GM21717 (cell line): Measurements from ENCODE around the gene ABCC4.

Experiments used
- ATAC-seq: cut with Tn5 transposase; IDR thresholded peaks from one replicate; pipeline ENCODE4 v1.9.1; 2021; ENCODE audit warnings: mild to moderate bottlenecking, moderate library complexity; ENCODE audit not compliant: unreplicated experiment

The ABCC4 gene, protein sequence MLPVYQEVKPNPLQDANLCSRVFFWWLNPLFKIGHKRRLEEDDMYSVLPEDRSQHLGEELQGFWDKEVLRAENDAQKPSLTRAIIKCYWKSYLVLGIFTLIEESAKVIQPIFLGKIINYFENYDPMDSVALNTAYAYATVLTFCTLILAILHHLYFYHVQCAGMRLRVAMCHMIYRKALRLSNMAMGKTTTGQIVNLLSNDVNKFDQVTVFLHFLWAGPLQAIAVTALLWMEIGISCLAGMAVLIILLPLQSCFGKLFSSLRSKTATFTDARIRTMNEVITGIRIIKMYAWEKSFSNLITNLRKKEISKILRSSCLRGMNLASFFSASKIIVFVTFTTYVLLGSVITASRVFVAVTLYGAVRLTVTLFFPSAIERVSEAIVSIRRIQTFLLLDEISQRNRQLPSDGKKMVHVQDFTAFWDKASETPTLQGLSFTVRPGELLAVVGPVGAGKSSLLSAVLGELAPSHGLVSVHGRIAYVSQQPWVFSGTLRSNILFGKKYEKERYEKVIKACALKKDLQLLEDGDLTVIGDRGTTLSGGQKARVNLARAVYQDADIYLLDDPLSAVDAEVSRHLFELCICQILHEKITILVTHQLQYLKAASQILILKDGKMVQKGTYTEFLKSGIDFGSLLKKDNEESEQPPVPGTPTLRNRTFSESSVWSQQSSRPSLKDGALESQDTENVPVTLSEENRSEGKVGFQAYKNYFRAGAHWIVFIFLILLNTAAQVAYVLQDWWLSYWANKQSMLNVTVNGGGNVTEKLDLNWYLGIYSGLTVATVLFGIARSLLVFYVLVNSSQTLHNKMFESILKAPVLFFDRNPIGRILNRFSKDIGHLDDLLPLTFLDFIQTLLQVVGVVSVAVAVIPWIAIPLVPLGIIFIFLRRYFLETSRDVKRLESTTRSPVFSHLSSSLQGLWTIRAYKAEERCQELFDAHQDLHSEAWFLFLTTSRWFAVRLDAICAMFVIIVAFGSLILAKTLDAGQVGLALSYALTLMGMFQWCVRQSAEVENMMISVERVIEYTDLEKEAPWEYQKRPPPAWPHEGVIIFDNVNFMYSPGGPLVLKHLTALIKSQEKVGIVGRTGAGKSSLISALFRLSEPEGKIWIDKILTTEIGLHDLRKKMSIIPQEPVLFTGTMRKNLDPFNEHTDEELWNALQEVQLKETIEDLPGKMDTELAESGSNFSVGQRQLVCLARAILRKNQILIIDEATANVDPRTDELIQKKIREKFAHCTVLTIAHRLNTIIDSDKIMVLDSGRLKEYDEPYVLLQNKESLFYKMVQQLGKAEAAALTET (N-terminal part only)

DNA sequence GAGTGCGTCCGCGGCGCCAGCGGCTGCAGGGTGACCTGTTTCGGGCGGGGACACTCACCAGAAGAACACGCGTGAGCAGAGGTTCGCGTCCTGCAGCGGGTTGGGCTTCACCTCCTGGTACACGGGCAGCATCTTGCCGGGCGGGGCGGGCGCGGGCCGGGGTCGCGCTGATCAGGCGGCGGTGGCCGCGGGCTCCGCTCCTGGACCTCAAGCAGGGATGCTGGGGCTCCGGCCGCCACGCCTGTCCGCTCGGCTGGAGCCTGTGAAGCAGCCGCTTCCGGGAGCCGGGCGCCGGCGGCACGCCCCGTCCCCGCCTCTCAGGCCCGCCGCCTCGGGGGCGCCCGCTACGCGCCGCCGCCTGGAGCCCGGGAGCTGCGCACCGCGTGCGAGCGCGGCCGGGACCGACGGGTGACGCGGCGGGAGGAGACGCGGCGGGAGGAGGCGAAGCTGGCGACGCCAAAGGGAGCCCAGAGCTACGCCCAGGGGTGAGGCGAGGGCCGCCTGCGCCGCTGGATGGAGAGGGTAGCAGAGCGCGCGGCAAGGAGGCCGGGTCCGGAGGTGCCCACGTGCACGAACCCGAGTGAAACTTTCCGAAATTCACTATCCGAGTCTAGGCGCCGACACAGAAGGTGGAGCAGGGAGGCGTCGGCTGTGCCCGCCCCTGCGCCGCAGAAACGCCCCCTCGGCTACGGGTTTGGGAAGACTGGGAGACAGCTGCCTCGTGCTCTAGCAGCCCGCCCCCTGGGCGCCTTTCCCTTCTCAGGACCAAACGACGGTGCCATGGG lies at the start of gene ABCC4:
Gene ABCC4 (minus strand): TSS at position 269 of the 785 bp plus-strand sequence. CDS start 137 bp downstream, at position 132.
- ATAC-seq = peak; percentile 89

DNA sequence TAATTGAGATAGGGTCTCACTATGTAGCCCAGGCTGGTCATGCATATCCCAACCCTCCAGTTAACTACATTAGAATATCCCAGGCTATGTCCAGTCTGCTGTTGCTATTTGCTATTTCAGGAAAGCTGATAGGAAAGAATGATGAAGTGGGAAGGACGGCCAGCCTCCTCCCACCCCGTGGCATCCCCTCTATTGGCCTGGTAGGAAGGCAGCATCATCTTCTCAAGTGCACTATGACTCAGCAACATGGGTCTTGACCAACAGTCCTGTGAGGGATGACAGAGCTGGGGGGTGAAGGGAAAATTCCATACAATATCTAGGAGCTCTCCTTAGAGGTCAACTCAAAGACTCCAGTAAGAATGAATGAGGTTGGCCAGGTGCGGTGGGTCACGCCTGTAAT lies 48.0 kb upstream of the ABCC4 start:
- ATAC-seq = no peak

DNA sequence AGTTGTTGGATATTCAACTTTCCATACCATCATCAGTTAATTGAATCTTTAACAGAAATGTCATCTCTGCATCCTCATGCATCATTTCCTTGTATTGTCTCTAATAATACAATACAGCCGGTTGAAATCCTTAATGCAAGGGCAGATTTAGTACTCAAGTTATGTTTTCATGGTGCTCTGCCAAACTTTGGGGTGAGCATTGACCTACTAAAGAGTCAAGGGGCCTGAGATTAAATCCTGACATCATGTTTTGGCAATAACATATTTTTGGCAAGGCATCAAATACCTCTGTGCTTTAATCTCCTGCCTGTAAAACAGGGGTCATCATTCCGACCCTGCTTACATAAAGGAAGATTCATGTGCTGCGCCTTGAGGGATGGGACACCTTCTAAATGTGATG lies 42.7 kb upstream of the ABCC4 start:
- no peak for ATAC-seq

DNA sequence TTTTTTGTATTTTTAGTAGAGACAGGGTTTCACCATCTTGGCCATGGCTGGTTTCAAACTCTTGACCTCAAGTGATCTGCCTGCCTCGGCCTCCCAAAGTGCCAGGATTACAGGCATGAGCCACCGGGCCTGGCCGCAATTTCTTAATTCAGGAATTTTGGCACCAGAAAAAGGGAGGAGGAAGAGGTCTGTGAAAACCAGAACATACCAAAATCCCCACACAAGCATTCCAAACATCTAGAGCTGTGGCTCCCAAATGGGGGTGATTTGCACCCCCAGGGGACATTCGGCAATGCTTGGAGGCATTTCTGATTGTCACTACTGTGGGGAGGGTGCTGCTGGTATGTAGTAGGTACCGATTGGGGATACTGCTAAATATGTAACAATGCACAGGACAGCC lies 40.2 kb upstream of the ABCC4 start:
- no peak for ATAC-seq

DNA sequence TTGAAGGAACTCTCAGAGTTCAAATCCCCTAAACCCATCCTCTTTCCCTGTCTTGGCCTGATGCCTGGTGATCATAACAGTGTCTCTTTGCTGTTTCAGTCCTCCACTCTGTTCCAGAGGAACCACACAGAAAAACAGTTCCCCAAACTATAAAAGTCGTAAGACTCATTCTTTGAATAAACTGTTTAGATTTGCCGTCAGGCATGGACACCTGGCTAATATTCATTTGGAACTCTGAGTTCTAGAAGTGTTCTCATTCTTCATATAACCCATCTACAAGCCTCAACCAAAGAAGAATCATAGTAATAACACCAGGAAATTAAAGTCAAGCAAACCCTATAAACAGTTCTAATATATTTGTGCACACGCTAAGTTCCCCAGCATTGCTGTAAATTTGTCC lies 37.7 kb upstream of the ABCC4 start:
- ATAC-seq = no peak

DNA sequence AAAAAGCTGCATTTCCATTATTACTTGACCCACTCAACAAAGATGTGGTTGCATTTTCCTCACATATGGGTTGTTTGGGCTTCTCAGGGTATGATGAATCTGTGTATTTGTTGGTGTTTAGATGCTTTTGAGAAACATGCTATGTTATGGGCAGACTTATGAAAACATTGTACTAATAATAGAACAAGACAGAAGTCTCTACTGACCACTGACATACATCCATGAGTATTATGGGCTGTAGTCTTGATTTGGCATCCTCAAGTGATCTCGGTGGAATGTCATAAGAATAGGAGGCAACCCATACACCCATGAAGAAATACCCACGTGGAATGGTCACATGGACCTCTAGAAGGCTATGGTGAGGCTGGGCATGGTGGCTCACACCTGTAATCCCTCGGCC lies 36.3 kb upstream of the ABCC4 start:
- no peak for ATAC-seq

DNA sequence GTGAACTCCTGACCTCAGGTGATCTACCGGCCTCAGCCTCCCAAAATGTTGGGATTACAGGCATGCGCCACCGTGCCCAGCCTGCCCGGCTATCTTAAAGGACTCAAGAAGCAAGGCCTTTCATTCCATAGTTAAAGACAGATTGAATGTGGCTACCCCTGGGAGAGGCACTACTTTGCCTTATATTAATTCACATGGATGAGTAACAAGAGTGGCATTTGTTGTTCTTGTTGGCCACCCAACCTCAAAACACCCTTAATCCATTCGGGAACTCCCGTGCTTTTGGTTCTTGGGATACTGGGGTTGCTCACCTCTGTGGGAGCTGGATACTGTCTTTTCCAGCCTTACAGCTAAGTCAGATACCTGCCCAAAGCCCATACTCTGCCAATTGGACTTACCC lies 34.4 kb upstream of the ABCC4 start:
- ATAC-seq = no peak

DNA sequence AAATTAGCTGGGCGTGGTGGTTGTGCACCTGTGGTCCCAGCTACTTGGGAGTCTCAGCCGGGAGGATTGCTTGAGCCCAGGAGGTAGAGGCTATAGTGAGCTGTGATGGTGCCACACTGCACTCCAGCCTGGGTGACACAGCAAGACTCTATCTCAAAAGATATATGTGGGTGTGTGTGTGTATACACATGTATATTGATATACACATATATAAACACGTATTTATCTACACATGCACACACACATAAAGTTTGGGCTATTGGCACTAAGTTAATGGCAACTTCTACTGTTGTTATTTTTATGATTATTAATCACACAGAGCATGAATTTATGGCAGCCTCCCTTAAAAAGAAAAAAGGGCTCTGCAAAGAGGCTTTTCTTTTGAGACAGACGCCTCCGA lies 27.1 kb upstream of the ABCC4 start:
- ATAC-seq = no peak

DNA sequence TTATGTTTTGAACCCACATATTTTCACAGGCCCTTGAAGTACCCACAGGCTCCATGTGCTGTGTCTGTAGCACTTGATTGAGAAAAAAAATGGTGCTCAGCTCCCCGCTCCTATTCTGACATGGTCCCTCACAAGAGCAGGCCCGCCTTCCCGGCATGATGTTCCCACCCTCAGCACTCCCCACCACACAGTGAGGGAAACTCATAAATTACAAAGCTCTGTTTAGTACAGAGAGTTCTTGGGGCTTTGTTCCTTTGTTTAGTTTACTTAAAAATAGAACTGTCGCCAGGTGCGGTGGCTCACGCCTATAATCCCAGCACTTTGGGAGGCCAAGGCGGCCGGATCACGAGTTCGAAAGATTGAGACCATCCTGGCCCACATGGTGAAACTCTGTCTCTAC lies 25.9 kb upstream of the ABCC4 start:
- no peak for ATAC-seq

DNA sequence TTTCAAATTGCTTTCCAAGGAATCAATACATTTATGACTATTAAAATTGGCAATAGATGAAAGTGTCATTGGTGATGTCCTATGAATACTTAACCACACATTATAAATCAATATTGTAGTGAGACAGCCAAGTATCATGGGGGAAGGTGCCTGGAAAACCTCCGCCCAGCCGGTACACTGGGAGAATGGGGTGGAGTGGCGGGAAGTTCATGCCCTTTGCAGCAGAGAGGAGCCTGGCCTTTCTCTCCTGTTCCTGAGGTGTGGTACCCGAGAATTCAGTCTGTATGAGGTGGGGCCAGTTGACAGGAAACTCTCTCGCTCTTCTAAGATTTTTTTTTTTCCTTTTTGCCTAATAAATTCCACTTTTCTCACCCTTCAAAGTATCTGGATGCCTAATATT lies 25.4 kb upstream of the ABCC4 start:
- ATAC-seq = no peak

DNA sequence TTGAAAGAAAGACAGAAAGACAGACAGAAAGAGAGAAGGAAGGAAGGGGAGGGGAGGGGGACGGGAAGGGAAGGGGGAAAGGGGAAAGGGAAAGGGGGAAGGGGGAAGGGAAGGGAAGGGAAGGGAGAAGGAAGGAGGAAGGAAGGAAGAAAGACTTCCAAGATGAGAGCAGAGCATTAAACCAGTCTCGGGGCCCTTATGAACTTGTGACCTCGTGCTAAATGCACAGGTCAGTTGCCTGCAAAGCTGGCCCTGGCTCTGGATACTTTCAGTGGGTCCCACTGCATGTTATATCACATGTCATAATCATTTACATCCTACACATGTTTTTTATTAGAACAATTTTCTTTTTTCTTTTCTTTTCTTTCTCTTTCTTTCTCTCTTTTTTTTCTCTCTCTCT lies 24.2 kb upstream of the ABCC4 start:
- ATAC-seq = no peak

DNA sequence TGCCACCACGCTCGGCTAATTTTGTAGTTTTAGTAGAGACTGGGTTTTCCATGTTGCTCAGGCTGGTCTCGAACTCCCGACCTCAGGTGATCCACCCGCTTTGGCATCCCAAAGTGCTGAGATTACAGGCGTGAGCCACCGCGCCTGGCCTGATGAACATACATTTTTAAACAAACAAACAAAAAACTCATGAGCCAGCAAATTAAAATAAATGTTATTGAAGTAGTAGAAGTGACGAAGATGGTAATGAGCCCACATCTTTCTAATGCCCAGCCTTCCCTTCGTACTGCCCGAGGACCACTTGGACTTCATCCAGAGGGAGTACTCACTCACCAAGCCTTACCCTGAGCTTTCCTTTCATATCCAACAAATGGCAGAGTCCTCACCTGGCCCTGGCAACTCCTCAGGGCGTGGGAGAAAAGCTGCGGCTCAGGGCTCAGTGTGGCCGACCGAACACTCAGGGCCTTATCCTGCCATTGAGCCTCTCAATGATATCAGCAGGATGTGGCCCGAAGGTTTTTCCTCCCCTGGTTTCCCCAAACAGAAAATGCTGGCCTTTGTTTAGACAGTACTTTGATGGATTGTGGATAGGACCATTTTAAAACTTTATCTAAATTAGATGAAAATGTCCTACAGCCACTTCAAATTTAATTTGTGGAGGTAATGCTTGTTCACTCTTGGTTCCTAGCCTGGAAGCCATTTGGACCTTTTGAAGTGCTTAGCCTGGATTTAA lies 22.8 kb upstream of the ABCC4 start:
- ATAC-seq = no peak

DNA sequence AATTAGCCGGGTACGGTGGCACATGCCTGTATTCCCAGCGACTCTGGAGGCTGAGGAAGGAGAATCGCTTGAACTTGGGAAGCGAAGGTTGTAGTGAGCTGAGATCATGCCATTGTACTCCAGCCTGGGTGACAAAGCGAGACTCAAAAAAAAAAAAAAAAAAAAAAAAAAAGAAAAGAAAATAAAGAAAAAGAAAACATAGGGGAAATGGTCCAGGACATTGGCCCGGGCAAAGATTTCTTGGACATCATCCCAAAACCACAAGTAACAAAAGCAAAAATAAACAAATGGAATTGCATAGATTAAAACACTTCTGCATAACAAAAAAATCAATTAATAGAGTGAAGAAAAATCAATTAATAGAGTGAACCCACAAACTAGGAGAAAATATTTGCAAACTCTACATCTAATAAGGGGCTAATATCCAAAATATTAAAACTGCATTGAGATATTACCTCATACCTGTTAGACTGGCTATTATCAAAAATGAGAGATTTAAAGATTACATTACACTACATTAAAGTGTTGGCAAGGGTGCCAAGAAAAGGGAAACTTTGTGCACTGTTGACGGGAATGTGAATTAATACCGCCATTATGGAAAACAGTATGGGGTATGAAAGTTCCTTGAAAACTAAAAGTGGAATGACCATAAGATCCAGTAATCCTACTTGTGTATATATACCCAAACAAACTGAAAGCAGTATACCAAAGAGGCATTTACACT lies 18.5 kb upstream of the ABCC4 start:
- ATAC-seq = no peak

DNA sequence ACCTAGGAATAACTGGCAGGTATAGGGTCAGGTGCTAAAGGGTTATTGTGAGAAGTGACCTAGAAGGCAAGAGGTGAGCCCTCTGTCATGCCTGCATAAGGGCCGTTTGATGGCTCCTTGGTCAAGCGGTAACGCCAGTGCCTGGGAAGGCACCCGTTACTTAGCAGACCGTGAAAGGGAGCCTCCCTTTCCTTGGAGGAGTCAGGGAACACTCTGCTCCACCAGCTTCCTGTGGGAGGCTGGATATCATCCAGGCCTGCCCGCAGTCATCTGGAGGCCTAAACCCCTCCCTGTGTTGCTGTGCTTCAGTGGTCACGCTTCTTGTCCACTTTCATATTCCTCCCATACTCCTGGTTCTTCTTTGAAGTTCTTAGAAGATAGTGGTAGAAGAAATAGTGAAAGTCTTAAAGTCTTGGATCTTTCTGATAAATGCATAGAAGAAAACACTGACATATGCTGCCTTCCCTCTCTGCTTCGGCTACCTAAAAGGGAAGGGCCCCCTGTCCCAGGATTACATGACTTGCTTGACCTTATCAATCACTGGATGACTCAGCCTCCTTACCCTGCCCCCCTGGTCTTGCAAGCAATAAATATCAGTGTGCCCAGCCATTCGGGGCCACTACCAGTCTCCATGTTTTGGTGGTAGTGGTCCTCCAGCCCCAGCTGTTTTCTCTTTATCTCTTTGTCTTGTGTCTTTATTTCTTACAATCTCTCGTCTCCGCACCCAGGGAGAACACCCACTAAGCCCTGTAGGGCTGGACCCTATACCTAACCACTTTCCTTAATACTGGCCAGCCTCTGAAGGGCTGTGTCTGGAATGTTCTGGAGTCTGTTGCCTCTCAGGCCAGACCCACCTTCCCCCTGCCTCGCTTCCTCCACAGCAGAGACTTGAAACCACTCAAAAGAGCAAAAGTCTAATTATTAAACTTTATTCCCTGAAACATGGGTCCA lies 16.1 kb upstream of the ABCC4 start:
- no peak for ATAC-seq

DNA sequence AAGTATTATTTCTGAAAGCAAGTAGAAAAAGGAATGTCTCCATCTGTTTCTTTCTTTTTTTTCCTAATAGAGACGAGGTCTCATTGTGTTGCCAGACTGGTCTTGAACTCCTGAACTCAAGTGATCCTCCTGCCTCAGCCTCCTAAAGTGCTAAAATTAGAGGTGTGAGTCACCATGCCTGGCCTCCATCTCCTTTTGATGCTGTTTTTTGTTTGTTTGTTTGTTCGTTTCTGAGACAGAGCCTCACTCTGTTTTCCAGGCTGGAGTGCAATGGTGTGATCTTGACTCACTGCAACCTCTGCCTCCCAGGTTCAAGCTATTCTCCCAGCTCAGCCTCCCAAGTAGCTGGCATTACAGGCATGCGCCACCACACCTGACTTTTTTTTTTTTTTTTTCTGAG lies 14.5 kb upstream of the ABCC4 start:
- ATAC-seq = no peak

DNA sequence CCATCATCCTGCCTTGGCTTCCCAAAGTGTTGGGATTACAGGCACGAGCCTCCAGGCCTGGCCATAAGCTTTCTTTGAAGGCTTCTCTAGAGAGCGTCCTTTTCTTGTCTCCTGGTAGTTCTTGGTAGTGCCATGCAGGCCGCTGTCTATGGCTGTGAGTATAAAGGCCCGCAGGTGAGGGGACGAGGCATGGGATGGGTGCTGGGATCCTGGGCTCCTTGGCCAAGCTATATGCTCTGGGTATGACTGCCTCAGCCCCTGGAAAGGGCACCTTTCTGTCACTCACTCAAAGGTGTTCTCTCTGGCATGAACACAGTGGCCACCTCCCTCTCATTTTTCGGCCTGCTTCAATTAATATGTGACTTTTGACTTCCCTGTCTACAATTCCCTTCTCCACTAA lies 6.3 kb upstream of the ABCC4 start:
- no peak for ATAC-seq

DNA sequence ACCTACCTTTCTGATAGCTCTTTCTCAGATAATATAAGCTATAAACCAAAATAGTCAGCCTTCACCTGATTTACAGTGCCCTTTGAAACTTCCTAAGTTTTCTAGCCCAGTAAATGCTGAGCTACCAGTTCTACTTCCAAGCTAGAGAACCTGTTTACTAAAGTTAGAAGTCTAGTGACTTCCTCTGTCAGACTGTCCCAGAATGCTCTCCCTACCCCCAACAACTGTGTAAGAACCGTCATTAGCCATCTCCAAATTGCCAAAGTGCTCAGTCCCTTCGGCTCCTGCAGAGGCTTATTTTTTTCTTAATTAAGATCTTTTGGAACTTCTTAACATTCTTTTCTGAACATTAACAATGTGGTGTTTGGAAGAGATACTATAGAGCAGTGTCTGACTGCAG lies 3.2 kb upstream of the ABCC4 start:
- ATAC-seq = no peak

DNA sequence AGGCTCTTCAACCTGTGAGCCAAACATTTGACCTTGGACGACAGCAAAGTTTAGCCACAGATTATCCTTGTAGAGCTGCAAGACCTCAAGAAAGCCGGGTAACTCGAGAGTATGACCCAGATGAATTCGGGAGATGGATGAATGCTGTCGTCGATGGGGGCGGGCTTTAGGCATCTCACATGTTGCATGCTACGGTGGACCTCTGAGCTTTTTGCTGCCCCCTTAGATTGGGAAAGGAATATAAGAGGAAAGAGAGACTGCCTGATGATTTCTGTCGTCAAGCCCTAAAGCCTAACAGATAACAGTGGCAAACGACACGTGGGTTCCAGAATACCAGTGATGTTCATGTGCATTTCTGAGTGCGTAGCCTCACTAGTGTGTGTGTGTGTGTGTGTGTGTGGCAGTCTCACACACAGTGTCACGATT lies 730 bp upstream of the ABCC4 start:
- ATAC-seq = no peak
